HepG2 (cell line): ENCODE data around the gene TEX55. TPM values are rescaled to one million over a fixed set of nuclear protein-coding genes. Genes with fewer than 3 reads are reported as not detected.

Experiments used
- KDM5B ChIP-seq: sonication (generic); formaldehyde crosslinking; IDR thresholded peaks from 2 replicates; pipeline ENCODE4 v1.4.0; 2020; ENCODE audit warnings: missing genetic modification reagents, mild to moderate bottlenecking, borderline replicate concordance
- NFIC ChIP-seq: IDR thresholded peaks from 2 replicates; pipeline ENCODE4 v1.6.1; 2012; ENCODE audit warnings: mild to moderate bottlenecking, low read length, inconsistent platforms
- ZBTB8A ChIP-seq: sonication (generic); formaldehyde crosslinking; IDR thresholded peaks from 2 replicates; pipeline ENCODE4 v1.4.0; 2020; ENCODE audit warnings: mild to moderate bottlenecking, low read depth, missing genetic modification reagents, borderline replicate concordance
- ZSCAN25 ChIP-seq: sonication (generic); formaldehyde crosslinking; IDR thresholded peaks from 2 replicates; pipeline ENCODE4 v1.8.0; 2022; ENCODE audit warnings: mild to moderate bottlenecking, missing genetic modification reagents
- polyA plus RNA-seq, 8 experiments: library from polyadenylated mRNA; depleted of rRNA in 3 of 8; stranded (reverse) in 7 of 8; unstranded in 1 of 8; fragments of >200 nt; fragmentation: Illumina TruSeq in 4 of 8; extraction: Trizol in 4 of 8; gene quantifications; 2 replicates each; pipeline versions ENCODE4 v1.2.1 to v1.2.3, GENCODE V29; 2011 to 2016; ENCODE audit warnings: low read depth in 4 of 8, missing spikeins in 1 of 8, mixed read lengths in 1 of 8; ENCODE audit not compliant: insufficient read depth in 1 of 8
- total RNA-seq, 5 experiments: library from RNA; depleted of rRNA; stranded (reverse); fragments of >200 nt; fragmentation: Illumina TruSeq; extraction: Trizol; gene quantifications; 2 replicates each; pipeline ENCODE4 v1.2.3, GENCODE V29; 2016; ENCODE audit warnings: low read depth in 1 of 5
- TF ChIP-seq, protein P1 (sequence below), 2 experiments: sonication (generic) in 1 of 2; formaldehyde crosslinking in 1 of 2; IDR thresholded peaks; 2 replicates each; pipeline versions ENCODE4 v1.6.1 to v1.9.0; 2014 to 2022; ENCODE audit warnings: antibody characterized with exemption in 1 of 2, borderline replicate concordance in 1 of 2, inconsistent platforms in 1 of 2, low read depth in 1 of 2, missing genetic modification reagents in 1 of 2
- TF ChIP-seq, protein P2 (sequence below): sonication (generic); formaldehyde crosslinking; IDR thresholded peaks from 2 replicates; pipeline ENCODE4 v1.5.0; 2020; ENCODE audit warnings: mild to moderate bottlenecking, missing genetic modification reagents
- TF ChIP-seq, protein P3 (sequence below): sonication (generic); formaldehyde crosslinking; IDR thresholded peaks from 2 replicates; pipeline ENCODE4 v1.4.0; 2020; ENCODE audit warnings: mild to moderate bottlenecking, low read depth, missing genetic modification reagents
- TF ChIP-seq, protein P4 (sequence below): sonication (generic); formaldehyde crosslinking; IDR thresholded peaks from 2 replicates; pipeline ENCODE4 v1.4.0; 2020; ENCODE audit warnings: missing genetic modification reagents, borderline replicate concordance
- TF ChIP-seq, protein P5 (sequence below): sonication (generic); formaldehyde crosslinking; IDR thresholded peaks from 2 replicates; pipeline ENCODE4 v1.8.1; 2023; ENCODE audit warnings: mild to moderate bottlenecking, missing genetic modification reagents

The TEX55 gene
- total and polyA plus RNA-seq, 2 of the 13 experiments (the other 11 are each of a cell fraction or from before 2014, with no cell fraction given): not detected

DNA sequence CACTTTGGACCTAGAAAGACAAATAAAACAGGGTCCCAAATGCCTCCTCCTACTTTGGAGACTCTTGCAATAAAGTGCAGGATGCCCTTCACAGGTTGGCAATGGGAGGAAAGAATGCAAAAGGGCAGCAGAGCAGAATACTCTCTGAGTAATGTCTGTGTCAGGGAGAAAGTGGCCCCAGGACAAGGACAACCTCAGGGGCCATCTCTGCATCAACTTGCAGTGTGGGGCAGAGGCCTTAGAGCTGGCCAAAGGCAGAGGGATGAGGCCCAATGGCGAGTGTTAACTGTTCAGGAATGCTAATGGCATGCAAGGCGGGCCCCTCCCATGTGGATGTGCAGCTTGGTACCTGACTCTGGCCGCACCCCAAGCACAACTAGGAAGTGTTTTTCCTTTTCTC lies 35.8 kb downstream of the TEX55 start (continued):
- TF ChIP-seq, protein P1, sequence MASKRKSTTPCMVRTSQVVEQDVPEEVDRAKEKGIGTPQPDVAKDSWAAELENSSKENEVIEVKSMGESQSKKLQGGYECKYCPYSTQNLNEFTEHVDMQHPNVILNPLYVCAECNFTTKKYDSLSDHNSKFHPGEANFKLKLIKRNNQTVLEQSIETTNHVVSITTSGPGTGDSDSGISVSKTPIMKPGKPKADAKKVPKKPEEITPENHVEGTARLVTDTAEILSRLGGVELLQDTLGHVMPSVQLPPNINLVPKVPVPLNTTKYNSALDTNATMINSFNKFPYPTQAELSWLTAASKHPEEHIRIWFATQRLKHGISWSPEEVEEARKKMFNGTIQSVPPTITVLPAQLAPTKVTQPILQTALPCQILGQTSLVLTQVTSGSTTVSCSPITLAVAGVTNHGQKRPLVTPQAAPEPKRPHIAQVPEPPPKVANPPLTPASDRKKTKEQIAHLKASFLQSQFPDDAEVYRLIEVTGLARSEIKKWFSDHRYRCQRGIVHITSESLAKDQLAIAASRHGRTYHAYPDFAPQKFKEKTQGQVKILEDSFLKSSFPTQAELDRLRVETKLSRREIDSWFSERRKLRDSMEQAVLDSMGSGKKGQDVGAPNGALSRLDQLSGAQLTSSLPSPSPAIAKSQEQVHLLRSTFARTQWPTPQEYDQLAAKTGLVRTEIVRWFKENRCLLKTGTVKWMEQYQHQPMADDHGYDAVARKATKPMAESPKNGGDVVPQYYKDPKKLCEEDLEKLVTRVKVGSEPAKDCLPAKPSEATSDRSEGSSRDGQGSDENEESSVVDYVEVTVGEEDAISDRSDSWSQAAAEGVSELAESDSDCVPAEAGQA (IDR thresholded peaks at IDR 0.05; ENCODE audit: low read depth): no peak
- TF ChIP-seq, protein P1 (CRISPR knock-in tag; IDR thresholded peaks at IDR 0.05; ENCODE audit: borderline replicate concordance): no peak
- TF ChIP-seq, protein P2, sequence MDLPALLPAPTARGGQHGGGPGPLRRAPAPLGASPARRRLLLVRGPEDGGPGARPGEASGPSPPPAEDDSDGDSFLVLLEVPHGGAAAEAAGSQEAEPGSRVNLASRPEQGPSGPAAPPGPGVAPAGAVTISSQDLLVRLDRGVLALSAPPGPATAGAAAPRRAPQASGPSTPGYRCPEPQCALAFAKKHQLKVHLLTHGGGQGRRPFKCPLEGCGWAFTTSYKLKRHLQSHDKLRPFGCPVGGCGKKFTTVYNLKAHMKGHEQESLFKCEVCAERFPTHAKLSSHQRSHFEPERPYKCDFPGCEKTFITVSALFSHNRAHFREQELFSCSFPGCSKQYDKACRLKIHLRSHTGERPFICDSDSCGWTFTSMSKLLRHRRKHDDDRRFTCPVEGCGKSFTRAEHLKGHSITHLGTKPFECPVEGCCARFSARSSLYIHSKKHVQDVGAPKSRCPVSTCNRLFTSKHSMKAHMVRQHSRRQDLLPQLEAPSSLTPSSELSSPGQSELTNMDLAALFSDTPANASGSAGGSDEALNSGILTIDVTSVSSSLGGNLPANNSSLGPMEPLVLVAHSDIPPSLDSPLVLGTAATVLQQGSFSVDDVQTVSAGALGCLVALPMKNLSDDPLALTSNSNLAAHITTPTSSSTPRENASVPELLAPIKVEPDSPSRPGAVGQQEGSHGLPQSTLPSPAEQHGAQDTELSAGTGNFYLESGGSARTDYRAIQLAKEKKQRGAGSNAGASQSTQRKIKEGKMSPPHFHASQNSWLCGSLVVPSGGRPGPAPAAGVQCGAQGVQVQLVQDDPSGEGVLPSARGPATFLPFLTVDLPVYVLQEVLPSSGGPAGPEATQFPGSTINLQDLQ (CRISPR knock-in tag): no peak
- TF ChIP-seq ZSCAN25 (no peak), ZBTB8A (CRISPR knock-in tag) (no peak), KDM5B (CRISPR knock-in tag) (no peak), NFIC (no peak)
- TF ChIP-seq, protein P3, sequence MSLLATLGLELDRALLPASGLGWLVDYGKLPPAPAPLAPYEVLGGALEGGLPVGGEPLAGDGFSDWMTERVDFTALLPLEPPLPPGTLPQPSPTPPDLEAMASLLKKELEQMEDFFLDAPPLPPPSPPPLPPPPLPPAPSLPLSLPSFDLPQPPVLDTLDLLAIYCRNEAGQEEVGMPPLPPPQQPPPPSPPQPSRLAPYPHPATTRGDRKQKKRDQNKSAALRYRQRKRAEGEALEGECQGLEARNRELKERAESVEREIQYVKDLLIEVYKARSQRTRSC: no peak
- TF ChIP-seq, protein P4, sequence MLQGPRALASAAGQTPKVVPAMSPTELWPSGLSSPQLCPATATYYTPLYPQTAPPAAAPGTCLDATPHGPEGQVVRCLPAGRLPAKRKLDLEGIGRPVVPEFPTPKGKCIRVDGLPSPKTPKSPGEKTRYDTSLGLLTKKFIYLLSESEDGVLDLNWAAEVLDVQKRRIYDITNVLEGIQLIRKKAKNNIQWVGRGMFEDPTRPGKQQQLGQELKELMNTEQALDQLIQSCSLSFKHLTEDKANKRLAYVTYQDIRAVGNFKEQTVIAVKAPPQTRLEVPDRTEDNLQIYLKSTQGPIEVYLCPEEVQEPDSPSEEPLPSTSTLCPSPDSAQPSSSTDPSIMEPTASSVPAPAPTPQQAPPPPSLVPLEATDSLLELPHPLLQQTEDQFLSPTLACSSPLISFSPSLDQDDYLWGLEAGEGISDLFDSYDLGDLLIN (CRISPR knock-in tag): no peak
- TF ChIP-seq, protein P5, sequence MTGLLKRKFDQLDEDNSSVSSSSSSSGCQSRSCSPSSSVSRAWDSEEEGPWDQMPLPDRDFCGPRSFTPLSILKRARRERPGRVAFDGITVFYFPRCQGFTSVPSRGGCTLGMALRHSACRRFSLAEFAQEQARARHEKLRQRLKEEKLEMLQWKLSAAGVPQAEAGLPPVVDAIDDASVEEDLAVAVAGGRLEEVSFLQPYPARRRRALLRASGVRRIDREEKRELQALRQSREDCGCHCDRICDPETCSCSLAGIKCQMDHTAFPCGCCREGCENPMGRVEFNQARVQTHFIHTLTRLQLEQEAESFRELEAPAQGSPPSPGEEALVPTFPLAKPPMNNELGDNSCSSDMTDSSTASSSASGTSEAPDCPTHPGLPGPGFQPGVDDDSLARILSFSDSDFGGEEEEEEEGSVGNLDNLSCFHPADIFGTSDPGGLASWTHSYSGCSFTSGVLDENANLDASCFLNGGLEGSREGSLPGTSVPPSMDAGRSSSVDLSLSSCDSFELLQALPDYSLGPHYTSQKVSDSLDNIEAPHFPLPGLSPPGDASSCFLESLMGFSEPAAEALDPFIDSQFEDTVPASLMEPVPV (CRISPR knock-in tag): no peak
